ENCODE measurements around the gene NDUFAF3.

Gene NDUFAF3

DNA sequence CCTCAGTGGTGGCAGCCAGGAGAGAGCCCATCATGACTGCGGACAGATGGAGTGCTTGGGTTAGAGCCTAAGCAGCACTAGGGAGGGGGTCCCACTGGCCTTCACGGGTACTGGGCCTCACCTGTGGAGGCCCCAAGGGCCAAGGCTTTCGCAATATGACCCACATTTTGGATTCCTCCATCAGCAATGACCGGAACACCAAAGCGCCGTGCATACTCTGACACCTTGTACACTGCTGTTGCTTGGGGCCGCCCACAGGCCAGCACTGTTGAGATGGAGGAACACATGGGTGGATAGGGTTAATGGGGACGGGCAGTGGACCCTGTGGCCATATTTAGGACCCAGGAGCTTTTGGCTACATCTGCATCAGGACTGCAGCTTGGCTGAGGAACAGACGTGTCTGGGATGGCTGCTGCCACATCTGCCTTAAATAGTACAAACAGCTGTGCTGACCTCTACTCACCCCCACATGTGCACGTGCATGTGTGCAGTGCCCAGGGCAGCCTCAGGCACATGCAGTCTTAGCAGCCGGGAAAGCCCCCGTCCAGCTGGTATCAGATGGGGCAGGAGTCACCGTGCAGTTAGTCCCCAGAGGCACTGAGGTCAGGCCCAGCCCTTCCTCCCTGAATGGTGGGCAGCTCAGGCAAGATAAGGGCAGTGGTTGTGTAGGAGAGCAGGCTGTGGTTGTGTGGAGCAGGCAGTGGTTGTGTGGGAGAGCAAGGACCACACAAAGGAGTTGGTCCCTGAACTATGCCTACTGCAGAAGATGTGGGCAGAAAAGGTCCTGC lies 3.3 kb downstream of the NDUFAF3 start:
- no peak for DNase-seq (ENCODE audit: extremely low read depth, low read depth)
- H3K4me3 ChIP-seq (replicated peaks; ENCODE audit: low read depth, low read length): 0 out of 2 replicates have a peak overlapping the region, but pooled peaks have one; percentile 10
- TF ChIP-seq, protein P1, sequence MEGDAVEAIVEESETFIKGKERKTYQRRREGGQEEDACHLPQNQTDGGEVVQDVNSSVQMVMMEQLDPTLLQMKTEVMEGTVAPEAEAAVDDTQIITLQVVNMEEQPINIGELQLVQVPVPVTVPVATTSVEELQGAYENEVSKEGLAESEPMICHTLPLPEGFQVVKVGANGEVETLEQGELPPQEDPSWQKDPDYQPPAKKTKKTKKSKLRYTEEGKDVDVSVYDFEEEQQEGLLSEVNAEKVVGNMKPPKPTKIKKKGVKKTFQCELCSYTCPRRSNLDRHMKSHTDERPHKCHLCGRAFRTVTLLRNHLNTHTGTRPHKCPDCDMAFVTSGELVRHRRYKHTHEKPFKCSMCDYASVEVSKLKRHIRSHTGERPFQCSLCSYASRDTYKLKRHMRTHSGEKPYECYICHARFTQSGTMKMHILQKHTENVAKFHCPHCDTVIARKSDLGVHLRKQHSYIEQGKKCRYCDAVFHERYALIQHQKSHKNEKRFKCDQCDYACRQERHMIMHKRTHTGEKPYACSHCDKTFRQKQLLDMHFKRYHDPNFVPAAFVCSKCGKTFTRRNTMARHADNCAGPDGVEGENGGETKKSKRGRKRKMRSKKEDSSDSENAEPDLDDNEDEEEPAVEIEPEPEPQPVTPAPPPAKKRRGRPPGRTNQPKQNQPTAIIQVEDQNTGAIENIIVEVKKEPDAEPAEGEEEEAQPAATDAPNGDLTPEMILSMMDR (IDR thresholded peaks at IDR 0.05; ENCODE audit: low read depth, low read length, missing control alignments): no peak

DNA sequence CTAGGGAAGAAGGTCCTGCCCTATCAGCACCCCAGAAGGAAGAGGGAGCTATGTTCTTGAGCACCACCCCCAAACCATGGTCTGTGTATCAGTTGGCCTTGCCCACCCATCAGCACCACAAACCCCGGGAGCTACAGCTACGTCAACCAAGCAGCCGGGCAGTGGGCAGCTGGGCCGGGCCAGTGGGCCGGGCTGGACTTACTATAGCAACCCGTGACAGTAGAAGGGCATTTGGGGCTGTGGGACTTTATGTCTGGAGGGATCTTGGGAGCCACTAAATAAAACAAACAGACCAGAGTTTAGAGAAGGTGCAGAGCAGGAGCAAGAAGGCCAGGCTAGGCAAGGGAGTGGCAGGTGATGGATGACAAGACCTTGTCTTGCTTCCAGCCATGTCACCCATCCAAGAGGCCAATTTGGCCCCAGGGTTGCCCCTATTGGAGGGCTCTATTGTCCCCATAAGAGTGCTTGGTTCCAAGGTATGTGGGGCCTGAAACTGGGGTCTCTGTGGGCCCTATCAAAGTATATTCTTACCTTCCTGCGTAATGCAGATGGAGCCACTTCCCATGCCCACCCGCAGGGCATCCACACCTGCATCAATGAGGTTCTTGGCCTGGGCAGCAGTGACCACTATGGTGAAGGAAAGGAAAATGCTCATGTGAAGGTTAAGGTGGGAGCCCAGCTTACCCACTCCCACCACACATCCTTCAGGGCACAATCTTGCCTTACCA lies 4.0 kb downstream of the NDUFAF3 start:
- no peak for DNase-seq (ENCODE audit: extremely low read depth, low read depth)
- H3K4me3 ChIP-seq (replicated peaks; ENCODE audit: low read depth, low read length): 0 out of 2 replicates have a peak overlapping the region, but pooled peaks have one; percentile 10
- TF ChIP-seq, protein P1 (IDR thresholded peaks at IDR 0.05; ENCODE audit: low read depth, low read length, missing control alignments): no peak

DNA sequence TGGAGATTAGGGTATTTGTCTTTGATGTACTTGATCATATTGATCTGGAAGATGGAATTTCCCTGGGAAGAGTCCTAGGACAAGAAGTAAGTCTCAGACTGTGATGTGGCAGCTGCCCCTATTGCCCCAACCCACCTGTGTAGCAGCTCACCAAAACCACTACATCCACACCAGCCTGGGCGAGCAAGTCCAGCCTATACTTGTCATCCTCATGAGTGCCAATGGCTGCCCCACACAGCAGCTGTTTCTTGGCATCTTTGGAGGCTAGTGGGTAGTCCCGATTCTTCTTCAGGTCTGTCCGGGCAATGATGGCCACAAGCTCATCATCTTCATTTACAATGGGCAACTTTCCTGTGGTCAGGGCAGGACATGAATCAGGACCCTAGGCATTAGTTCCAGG lies 4.6 kb downstream of the NDUFAF3 start:
- H3K4me3 ChIP-seq (replicated peaks; ENCODE audit: low read depth, low read length): peak overlapping the region; percentile 10; the same call in 1 of the 2 replicates
- TF ChIP-seq, protein P1 (IDR thresholded peaks at IDR 0.05; ENCODE audit: low read depth, low read length, missing control alignments): no peak
- DNase-seq (ENCODE audit: extremely low read depth, low read depth): no peak

DNA sequence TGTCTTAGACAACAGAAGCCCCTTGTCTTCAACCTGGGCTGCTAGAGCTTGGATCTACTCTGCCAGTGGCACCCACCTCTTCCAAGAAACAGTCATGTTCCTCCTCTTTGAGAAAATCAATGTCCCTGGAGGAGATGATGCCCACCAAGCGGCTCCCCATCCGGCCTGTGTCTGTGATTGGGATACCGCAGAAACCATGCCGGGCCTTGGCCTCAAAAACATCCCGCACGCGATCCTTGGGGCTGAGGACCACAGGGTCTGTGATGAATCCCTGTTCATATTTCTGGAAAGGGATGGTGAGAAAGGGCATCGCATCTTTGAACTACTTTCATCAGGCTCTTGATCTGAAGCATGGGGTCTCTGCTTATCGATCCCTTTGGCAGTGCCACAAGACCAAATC lies 5.7 kb downstream of the NDUFAF3 start:
- DNase-seq (ENCODE audit: extremely low read depth, low read depth): no peak
- TF ChIP-seq, protein P1 (IDR thresholded peaks at IDR 0.05; ENCODE audit: low read depth, low read length, missing control alignments): no peak
- H3K4me3 ChIP-seq (replicated peaks; ENCODE audit: low read depth, low read length): peak overlapping the region; percentile 92

DNA sequence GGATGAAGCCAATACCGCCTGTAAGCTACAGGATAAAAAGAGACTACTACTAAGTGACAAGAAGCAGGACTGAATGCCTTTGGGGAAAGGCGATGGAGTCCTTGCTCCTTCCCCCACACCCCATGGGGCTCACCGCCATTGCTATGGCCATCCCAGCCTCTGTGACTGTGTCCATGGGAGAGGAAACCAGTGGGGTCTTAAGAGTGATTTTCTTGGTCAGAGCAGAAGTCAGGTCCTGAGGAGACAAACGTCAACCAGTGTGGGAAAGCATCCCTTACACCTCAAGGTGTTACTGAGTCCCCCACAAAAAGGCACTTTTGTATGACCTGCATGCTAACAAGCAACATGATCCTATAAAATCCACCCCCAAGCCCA lies 6.4 kb downstream of the NDUFAF3 start:
- DNase-seq (ENCODE audit: extremely low read depth, low read depth): no peak
- H3K4me3 ChIP-seq (replicated peaks; ENCODE audit: low read depth, low read length): peak overlapping the region; percentile 92
- TF ChIP-seq, protein P1 (IDR thresholded peaks at IDR 0.05; ENCODE audit: low read depth, low read length, missing control alignments): no peak

DNA sequence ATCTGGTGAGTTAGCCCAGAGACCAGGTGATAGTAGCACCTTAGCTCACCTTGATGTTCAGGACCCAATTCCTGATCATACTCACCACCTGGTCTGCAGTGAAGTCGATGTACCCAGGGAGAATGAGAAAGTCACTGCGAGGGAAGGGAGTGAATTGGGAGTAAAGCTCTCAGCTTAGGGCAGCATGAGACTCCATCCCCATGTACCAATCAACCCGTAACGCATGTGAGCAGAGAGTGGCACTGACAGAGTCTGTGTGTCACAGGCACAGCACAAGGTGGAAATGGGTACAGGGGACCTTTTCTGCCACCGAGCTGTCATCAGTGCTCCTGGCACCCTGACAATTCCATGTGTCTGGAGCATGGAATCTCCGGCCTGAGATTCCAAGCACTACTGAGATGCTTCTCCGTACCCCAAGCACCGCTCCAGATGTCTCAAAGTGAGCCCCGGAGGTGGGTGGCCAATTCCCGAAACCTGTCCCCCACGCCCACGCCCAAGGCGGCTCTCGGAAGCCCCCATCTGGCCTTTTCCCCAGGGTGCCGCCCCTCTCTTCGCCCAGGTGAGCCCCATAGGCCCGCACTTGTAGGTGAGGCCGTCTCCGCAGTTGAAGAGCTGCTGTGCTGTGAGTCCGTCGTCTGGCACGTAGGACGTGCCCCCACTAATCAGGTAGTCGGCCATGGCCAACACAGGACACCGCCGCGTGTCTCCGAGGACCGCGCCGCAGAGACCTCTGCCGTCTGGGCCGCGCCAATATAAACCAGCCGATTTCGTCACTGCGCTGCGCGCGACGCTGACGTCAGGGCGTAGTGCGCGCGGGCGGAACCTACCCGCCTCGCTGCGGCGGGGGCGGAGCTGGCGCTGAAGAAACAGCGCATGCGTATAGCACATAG lies 7.0 kb downstream of the NDUFAF3 start, which contains the start of gene IMPDH2:
IMPDH2 (minus strand) TSS at position 726 of the 890 bp plus-strand sequence; CDS start at position 678, 48 bp downstream.
- H3K4me3 ChIP-seq (replicated peaks; ENCODE audit: low read depth, low read length): peak within 1 kb of the TSS; percentile 92
- peak; percentile 71 for DNase-seq (ENCODE audit: extremely low read depth, low read depth)
- TF ChIP-seq, protein P1 (IDR thresholded peaks at IDR 0.05; ENCODE audit: low read depth, low read length, missing control alignments): no peak

All from HFF-Myc (cell line).